A549 (cell line): ENCODE measurements around the gene TJP1.

Source experiments
- BHLHE40 ChIP-seq: IDR thresholded peaks from 2 replicates; pipeline ENCODE4 v1.6.1; 2012; ENCODE audit warnings: low read depth, low read length, inconsistent platforms
- CHD4 ChIP-seq: fragments of 200-600 bp; sonication (generic); IDR thresholded peaks from 2 replicates; pipeline ENCODE4 v1.6.1; 2016; ENCODE audit warnings: antibody characterized with exemption, mild to moderate bottlenecking, borderline replicate concordance
- EP300 ChIP-seq, 2 experiments: fragments of >200 bp; sonication (Bioruptor Twin); formaldehyde crosslinking; IDR thresholded peaks; 2 replicates in 1 of 2; 3 replicates in 1 of 2; pipeline ENCODE4 v1.6.1; 2016 to 2017
- TF ChIP-seq, protein P1 (sequence below): fragments of >200 bp; sonication (Bioruptor Twin); formaldehyde crosslinking; IDR thresholded peaks from 3 replicates; pipeline ENCODE4 v1.5.1; 2016

DNA sequence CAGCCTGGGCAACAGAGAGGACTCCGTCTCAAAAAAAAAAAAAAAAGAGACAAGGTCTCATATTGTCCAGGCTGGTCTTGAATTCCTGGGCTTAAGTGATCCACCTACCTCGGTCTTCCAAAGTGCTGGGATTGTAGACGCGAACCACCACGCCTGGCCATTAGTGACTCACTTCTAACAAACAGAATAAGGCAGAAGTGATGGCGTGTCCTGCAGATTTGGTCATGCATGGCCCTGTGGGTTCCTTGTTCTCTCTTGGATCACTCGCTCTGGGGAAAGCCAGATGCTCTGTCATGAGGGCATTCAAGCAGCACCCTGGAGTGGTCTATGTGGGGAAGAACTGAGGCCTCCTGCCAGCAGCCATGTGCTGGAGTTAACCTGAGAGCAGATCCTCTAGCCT is 27.4 kb upstream of the TJP1 start:
- TF ChIP-seq EP300 (IDR thresholded peaks at IDR 0.05) (no peak), BHLHE40 (no peak), CHD4 (no peak)
- TF ChIP-seq, protein P1, sequence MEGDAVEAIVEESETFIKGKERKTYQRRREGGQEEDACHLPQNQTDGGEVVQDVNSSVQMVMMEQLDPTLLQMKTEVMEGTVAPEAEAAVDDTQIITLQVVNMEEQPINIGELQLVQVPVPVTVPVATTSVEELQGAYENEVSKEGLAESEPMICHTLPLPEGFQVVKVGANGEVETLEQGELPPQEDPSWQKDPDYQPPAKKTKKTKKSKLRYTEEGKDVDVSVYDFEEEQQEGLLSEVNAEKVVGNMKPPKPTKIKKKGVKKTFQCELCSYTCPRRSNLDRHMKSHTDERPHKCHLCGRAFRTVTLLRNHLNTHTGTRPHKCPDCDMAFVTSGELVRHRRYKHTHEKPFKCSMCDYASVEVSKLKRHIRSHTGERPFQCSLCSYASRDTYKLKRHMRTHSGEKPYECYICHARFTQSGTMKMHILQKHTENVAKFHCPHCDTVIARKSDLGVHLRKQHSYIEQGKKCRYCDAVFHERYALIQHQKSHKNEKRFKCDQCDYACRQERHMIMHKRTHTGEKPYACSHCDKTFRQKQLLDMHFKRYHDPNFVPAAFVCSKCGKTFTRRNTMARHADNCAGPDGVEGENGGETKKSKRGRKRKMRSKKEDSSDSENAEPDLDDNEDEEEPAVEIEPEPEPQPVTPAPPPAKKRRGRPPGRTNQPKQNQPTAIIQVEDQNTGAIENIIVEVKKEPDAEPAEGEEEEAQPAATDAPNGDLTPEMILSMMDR = no peak
